IgD-negative memory B cell (primary cell): Measurements from ENCODE around the gene ABCC10. TPM values are rescaled to one million over a fixed set of nuclear protein-coding genes. Genes with fewer than 3 reads are reported as not detected.
A peak's percentile ranks its signal among the peaks of the same experiment; 100 is the strongest.
"Not testable (repeated sequence)": the region's sequence is repeated elsewhere in the genome, so short reads cannot be mapped to it uniquely, and the experiment has no call there.

ENCODE experiments used
- H3K27ac Mint-ChIP-seq, 3 donors: one replicate each; pipeline ENCODE4 v1.8.0; 2020 to 2022; ENCODE audit warnings: mild to moderate bottlenecking in 3 of 3, mixed read lengths in 3 of 3, moderate library complexity in 1 of 3
- H3K27me3 Mint-ChIP-seq: one replicate; pipeline ENCODE4 v1.8.0; 2021; ENCODE audit warnings: mixed read lengths
- H3K36me3 Mint-ChIP-seq: one replicate; pipeline ENCODE4 v1.8.0; 2020; ENCODE audit warnings: mild to moderate bottlenecking, mixed read lengths
- H3K4me1 Mint-ChIP-seq, 3 donors: one replicate each; pipeline ENCODE4 v1.8.0; 2020 to 2022; ENCODE audit warnings: mixed read lengths in 3 of 3, mild to moderate bottlenecking in 1 of 3
- H3K4me3 Mint-ChIP-seq, 4 donors: one replicate each; pipeline ENCODE4 v1.8.0; 2020 to 2022; ENCODE audit warnings: mild to moderate bottlenecking in 4 of 4, mixed read lengths in 4 of 4, moderate library complexity in 3 of 4
- H3K9me3 Mint-ChIP-seq, 3 donors: one replicate each; pipeline ENCODE4 v1.8.0; 2020 to 2021; ENCODE audit warnings: mixed read lengths in 3 of 3, mild to moderate bottlenecking in 1 of 3
- polyA plus RNA-seq: library from polyadenylated mRNA; unstranded; fragments of 300-500 nt; fragmentation: Illumina TruSeq; gene quantifications from one replicate; pipeline ENCODE4 v1.2.3, GENCODE V29; 2021

The ABCC10 gene
- polyA plus RNA-seq, 1 donor from 2014 or later = 13.4 TPM

- H3K27ac Mint-ChIP-seq = no peak overlapping the region
- no peaks in the 10 kb centered on the region for H3K36me3 Mint-ChIP-seq
- no peak overlapping the region for H3K4me3 Mint-ChIP-seq
- H3K27me3 Mint-ChIP-seq = peaks cover 19% of the 10 kb centered on the region
- H3K9me3 Mint-ChIP-seq = no peaks in the 10 kb centered on the region
- H3K4me1 Mint-ChIP-seq = peaks cover 7 to 19% (median 11%) of the 10 kb centered on the region in 3 donors
These were observed 30.8 kb upstream of the ABCC10 start for GRCh38 chr6:43396408-43397149.

GRCh38 chr6:43399932-43400487, 27.3 kb upstream of the ABCC10 start:
- no peaks in the 10 kb centered on the region for H3K36me3 Mint-ChIP-seq
- no peak overlapping the region for H3K4me3 Mint-ChIP-seq
- H3K27me3 Mint-ChIP-seq = peaks cover 9% of the 10 kb centered on the region
- no peak overlapping the region for H3K27ac Mint-ChIP-seq
- no peaks in the 10 kb centered on the region for H3K9me3 Mint-ChIP-seq
- peaks cover 0 to 6% (median 0%) of the 10 kb centered on the region in 3 donors for H3K4me1 Mint-ChIP-seq

GRCh38 chr6:43401730-43402129, 25.6 kb upstream of the ABCC10 start:
- Mint-ChIP-seq H3K4me1 (peaks cover 0 to 6% (median 1%) of the 10 kb centered on the region in 3 donors), H3K36me3 (no peaks in the 10 kb centered on the region), H3K9me3 (no peaks in the 10 kb centered on the region), H3K27ac (no peak overlapping the region), H3K27me3 (peaks cover 11% of the 10 kb centered on the region), H3K4me3 (no peak overlapping the region)

- H3K36me3 Mint-ChIP-seq = peaks cover 2% of the 10 kb centered on the region
- H3K4me1 Mint-ChIP-seq = peaks cover 0 to 3% (median 1%) of the 10 kb centered on the region in 3 donors
- no peak overlapping the region for H3K27ac Mint-ChIP-seq
- no peak overlapping the region for H3K4me3 Mint-ChIP-seq
- peaks cover 0 to 2% (median 0%) of the 10 kb centered on the region in 3 donors for H3K9me3 Mint-ChIP-seq
- H3K27me3 Mint-ChIP-seq = peaks cover 11% of the 10 kb centered on the region
These were observed 24.5 kb upstream of the ABCC10 start for GRCh38 chr6:43402820-43403219.

GRCh38 chr6:43405354-43405753, 22.0 kb upstream of the ABCC10 start:
- no peak overlapping the region for H3K27ac Mint-ChIP-seq
- peaks cover 2% of the 10 kb centered on the region for H3K36me3 Mint-ChIP-seq
- peaks cover 0 to 6% (median 0%) of the 10 kb centered on the region in 3 donors for H3K9me3 Mint-ChIP-seq
- H3K27me3 Mint-ChIP-seq = peaks cover 13% of the 10 kb centered on the region
- H3K4me1 Mint-ChIP-seq = peaks cover 0 to 2% (median 0%) of the 10 kb centered on the region in 3 donors
- no peak overlapping the region for H3K4me3 Mint-ChIP-seq

- peaks cover 12% of the 10 kb centered on the region for H3K27me3 Mint-ChIP-seq
- peaks cover 0 to 2% (median 0%) of the 10 kb centered on the region in 3 donors for H3K4me1 Mint-ChIP-seq
- H3K9me3 Mint-ChIP-seq = peaks cover 0 to 6% (median 0%) of the 10 kb centered on the region in 3 donors
- H3K4me3 Mint-ChIP-seq = no peak overlapping the region
- peaks cover 2% of the 10 kb centered on the region for H3K36me3 Mint-ChIP-seq
- no peak overlapping the region for H3K27ac Mint-ChIP-seq
These were observed 20.0 kb upstream of the ABCC10 start for GRCh38 chr6:43407296-43407695.

- H3K9me3 Mint-ChIP-seq = peaks cover 0 to 6% (median 0%) of the 10 kb centered on the region in 3 donors
- H3K27me3 Mint-ChIP-seq = peaks cover 7% of the 10 kb centered on the region
- H3K4me3 Mint-ChIP-seq = no peak overlapping the region
- H3K36me3 Mint-ChIP-seq = peaks cover 2% of the 10 kb centered on the region
- no peak overlapping the region for H3K27ac Mint-ChIP-seq
- H3K4me1 Mint-ChIP-seq = peaks cover 0 to 2% (median 0%) of the 10 kb centered on the region in 3 donors
These were observed 19.1 kb upstream of the ABCC10 start for GRCh38 chr6:43408259-43408658.

- not testable (repeated sequence) for H3K4me3 Mint-ChIP-seq, H3K36me3 Mint-ChIP-seq, H3K27me3 Mint-ChIP-seq, H3K27ac Mint-ChIP-seq, H3K4me1 Mint-ChIP-seq, H3K9me3 Mint-ChIP-seq
These were observed 16.6 kb upstream of the ABCC10 start for GRCh38 chr6:43410776-43411175.

- H3K4me3 Mint-ChIP-seq = no peak overlapping the region
- H3K9me3 Mint-ChIP-seq = peaks cover 0 to 3% (median 0%) of the 10 kb centered on the region in 3 donors
- H3K27me3 Mint-ChIP-seq = peaks cover 3% of the 10 kb centered on the region
- H3K4me1 Mint-ChIP-seq = peaks cover 0 to 1% (median 0%) of the 10 kb centered on the region in 3 donors
- H3K36me3 Mint-ChIP-seq = peaks cover 1% of the 10 kb centered on the region
- no peak overlapping the region for H3K27ac Mint-ChIP-seq
These were observed 14.8 kb upstream of the ABCC10 start for GRCh38 chr6:43412541-43412940.

- Mint-ChIP-seq H3K4me1 (peaks cover 0 to 1% (median 0%) of the 10 kb centered on the region in 3 donors), H3K27me3 (peaks cover under 1% of the 10 kb centered on the region), H3K36me3 (peaks cover 1% of the 10 kb centered on the region), H3K4me3 (no peak overlapping the region), H3K9me3 (peaks cover 0 to 3% (median 0%) of the 10 kb centered on the region in 3 donors), H3K27ac (no peak overlapping the region)
These were observed 14.3 kb upstream of the ABCC10 start for GRCh38 chr6:43413002-43413401.

- H3K36me3 Mint-ChIP-seq, H3K4me1 Mint-ChIP-seq, H3K4me3 Mint-ChIP-seq, H3K9me3 Mint-ChIP-seq, H3K27me3 Mint-ChIP-seq, H3K27ac Mint-ChIP-seq: not testable (repeated sequence)
These were observed 12.1 kb upstream of the ABCC10 start for GRCh38 chr6:43415275-43415674.

- H3K36me3 Mint-ChIP-seq = peaks cover 1% of the 10 kb centered on the region
- H3K4me1 Mint-ChIP-seq = no peaks in the 10 kb centered on the region
- no peak overlapping the region for H3K4me3 Mint-ChIP-seq
- H3K27ac Mint-ChIP-seq = no peak overlapping the region
- H3K27me3 Mint-ChIP-seq = no peaks in the 10 kb centered on the region
- no peaks in the 10 kb centered on the region for H3K9me3 Mint-ChIP-seq
These were observed 10.4 kb upstream of the ABCC10 start for GRCh38 chr6:43416935-43417334.

- Mint-ChIP-seq H3K27ac (no peak overlapping the region), H3K36me3 (no peaks in the 10 kb centered on the region), H3K9me3 (no peaks in the 10 kb centered on the region), H3K27me3 (no peaks in the 10 kb centered on the region), H3K4me3 (no peak overlapping the region), H3K4me1 (no peaks in the 10 kb centered on the region)
These were observed 7.2 kb upstream of the ABCC10 start for GRCh38 chr6:43420012-43420709.

GRCh38 chr6:43421831-43422230, 5.5 kb upstream of the ABCC10 start:
- H3K27ac Mint-ChIP-seq = peak overlapping the region in 1 of 3 donors; percentile 39
- no peaks in the 10 kb centered on the region for H3K36me3 Mint-ChIP-seq
- H3K4me1 Mint-ChIP-seq = peaks cover 0 to under 1% (median 0%) of the 10 kb centered on the region in 3 donors
- no peak overlapping the region for H3K4me3 Mint-ChIP-seq
- no peaks in the 10 kb centered on the region for H3K9me3 Mint-ChIP-seq
- H3K27me3 Mint-ChIP-seq = no peaks in the 10 kb centered on the region

GRCh38 chr6:43425083-43425482, 2.3 kb upstream of the ABCC10 start:
- not testable (repeated sequence) for H3K27ac Mint-ChIP-seq, H3K27me3 Mint-ChIP-seq, H3K36me3 Mint-ChIP-seq, H3K9me3 Mint-ChIP-seq, H3K4me3 Mint-ChIP-seq
- peaks cover 14 to 16% (median 15%) of the 10 kb centered on the region in 3 donors for H3K4me1 Mint-ChIP-seq
